H1 (cell line): ENCODE data around the gene FAM76A. TPM values are rescaled to one million over a fixed set of nuclear protein-coding genes. Genes with fewer than 3 reads are reported as not detected.
"Not testable (repeated sequence)": the region's sequence is repeated elsewhere in the genome, so short reads cannot be mapped to it uniquely, and the experiment has no call there.

ENCODE experiments used
- CTCF ChIA-PET: fragments of 300-600 bp; sonication (Branson Sonifier 250); formaldehyde crosslinking; loops from one replicate; lab custom pipeline; 2021; ENCODE audit not compliant: partially characterized antibody; lab: Charles Lee
- POLR2A ChIA-PET: fragments of 300-600 bp; sonication (Branson Sonifier 250); formaldehyde crosslinking; loops from one replicate; lab custom pipeline; 2021; ENCODE audit warnings: inconsistent platforms; ENCODE audit not compliant: partially characterized antibody; lab: Charles Lee
- DNase-seq, 2 experiments: peaks; one replicate each; pipeline versions ENCODE4 v3.0.0 to v3.0.0-alpha.2; 2010 to 2022; ENCODE audit warnings: low spot score in 2 of 2, low read depth in 1 of 2, mixed read lengths in 1 of 2
- FAIRE-seq: peaks from 2 replicates; lab custom pipeline; 2011; peaks lifted over from hg19 to GRCh38; lab: Jason Lieb, UNC
- H2AFZ ChIP-seq: 2 replicates; pipeline ENCODE4 v1.8.1; 2012; ENCODE audit warnings: low read length, inconsistent platforms
- H2AK5ac ChIP-seq: 2 replicates; pipeline ENCODE4 v1.6.1; 2013; ENCODE audit warnings: low read depth, low read length
- H2BK120ac ChIP-seq: replicated peaks from 2 replicates; pipeline ENCODE3; 2013; ENCODE audit warnings: low read depth, low read length, inconsistent platforms
- H2BK12ac ChIP-seq: 2 replicates; pipeline ENCODE4 v1.6.1; 2013; ENCODE audit warnings: low read depth, low read length
- H2BK15ac ChIP-seq: 2 replicates; pipeline ENCODE4 v1.6.1; 2013; ENCODE audit warnings: low read length
- H2BK20ac ChIP-seq: 2 replicates; pipeline ENCODE4 v1.6.1; 2013; ENCODE audit warnings: low read length
- H2BK5ac ChIP-seq: 2 replicates; pipeline ENCODE4 v1.6.1; 2013; ENCODE audit warnings: low read depth, low read length
- H3K14ac ChIP-seq: 2 replicates; pipeline ENCODE4 v1.6.1; 2013; ENCODE audit warnings: inconsistent platforms; ENCODE audit not compliant: insufficient read length
- H3K18ac ChIP-seq: 2 replicates; pipeline ENCODE4 v1.6.1; 2013; ENCODE audit warnings: low read length; ENCODE audit errors: extremely low read depth
- H3K23ac ChIP-seq: 2 replicates; pipeline ENCODE4 v1.6.1; 2013; ENCODE audit warnings: inconsistent platforms; ENCODE audit not compliant: insufficient read length
- H3K23me2 ChIP-seq: 2 replicates; pipeline ENCODE4 v1.6.1; 2013; ENCODE audit warnings: low read depth, low read length
- H3K27ac ChIP-seq: 2 replicates; pipeline ENCODE4 v1.6.1; 2011; ENCODE audit warnings: low read depth, low read length, inconsistent platforms
- H3K27me3 ChIP-seq, 4 experiments: replicated peaks in 1 of 4; 1 replicate in 1 of 4; 2 replicates in 3 of 4; pipeline versions ENCODE4 v1.6.1 to v1.8.1; 2011 to 2013; ENCODE audit warnings: low read length in 3 of 4, mild to moderate bottlenecking in 3 of 4, inconsistent platforms in 2 of 4, mixed read lengths in 2 of 4, moderate library complexity in 1 of 4; ENCODE audit not compliant: control insufficient read depth in 3 of 4, insufficient read depth in 3 of 4; ENCODE audit errors: extremely low read depth in 1 of 4
- H3K36me3 ChIP-seq, 4 experiments: 2 replicates each; pipeline versions ENCODE4 v1.6.1 to v1.8.1; 2011 to 2013; ENCODE audit warnings: mild to moderate bottlenecking in 4 of 4, low read length in 3 of 4, moderate library complexity in 2 of 4, control low read depth in 1 of 4, inconsistent platforms in 1 of 4; ENCODE audit not compliant: insufficient read depth in 4 of 4, control insufficient read depth in 2 of 4
- H3K4ac ChIP-seq: replicated peaks from 2 replicates; pipeline ENCODE3; 2013; ENCODE audit warnings: low read length, low read depth, mixed read lengths, inconsistent platforms; ENCODE audit not compliant: insufficient read length
- H3K4me1 ChIP-seq, 4 experiments: replicated peaks in 1 of 4; 1 replicate in 1 of 4; 2 replicates in 3 of 4; pipeline versions ENCODE4 v1.6.1 to v1.8.1; 2011 to 2013; ENCODE audit warnings: low read length in 3 of 4, inconsistent platforms in 2 of 4, mixed read lengths in 1 of 4; ENCODE audit not compliant: insufficient read depth in 4 of 4, control insufficient read depth in 3 of 4
- H3K4me2 ChIP-seq, 2 experiments: 2 replicates each; pipeline versions ENCODE4 v1.6.1 to v1.8.1; 2011 to 2013; ENCODE audit warnings: low read depth in 2 of 2, low read length in 2 of 2, control low read depth in 1 of 2, inconsistent platforms in 1 of 2, mild to moderate bottlenecking in 1 of 2; ENCODE audit not compliant: insufficient read depth in 1 of 2
- H3K4me3 ChIP-seq, 4 experiments: fragments of 200-600, 300-600 bp in 1 of 4; sonication (generic), shearing (Covaris generic), sonication (Bioruptor Twin) in 1 of 4; 2 replicates each; pipeline versions ENCODE4 v1.5.1 to v1.8.1; 2011 to 2016; ENCODE audit warnings: low read length in 4 of 4, low read depth in 3 of 4, control low read depth in 2 of 4, inconsistent platforms in 2 of 4, mild to moderate bottlenecking in 2 of 4, mixed read lengths in 1 of 4, moderate library complexity in 1 of 4; ENCODE audit not compliant: insufficient read depth in 2 of 4; ENCODE audit errors: extremely low read depth in 1 of 4
- H3K56ac ChIP-seq: replicated peaks from 2 replicates; pipeline ENCODE3; 2013; ENCODE audit warnings: low read depth, mild to moderate bottlenecking, mixed read lengths, low read length, inconsistent platforms; ENCODE audit not compliant: insufficient read length
- H3K79me1 ChIP-seq: 2 replicates; pipeline ENCODE4 v1.6.1; 2013; ENCODE audit warnings: low read depth, low read length, control low read depth
- H3K79me2 ChIP-seq, 2 experiments: 2 replicates each; pipeline versions ENCODE4 v1.6.1 to v1.8.1; 2012 to 2013; ENCODE audit warnings: low read length in 2 of 2, mild to moderate bottlenecking in 2 of 2, inconsistent platforms in 1 of 2; ENCODE audit not compliant: insufficient read depth in 2 of 2, control insufficient read depth in 1 of 2
- H3K9ac ChIP-seq, 4 experiments: replicated peaks in 1 of 4; 1 replicate in 1 of 4; 2 replicates in 3 of 4; pipeline versions ENCODE4 v1.6.1 to v1.8.1; 2011 to 2013; ENCODE audit warnings: low read depth in 3 of 4, low read length in 3 of 4, control low read depth in 2 of 4, mild to moderate bottlenecking in 2 of 4, moderate library complexity in 2 of 4, inconsistent platforms in 1 of 4; ENCODE audit errors: extremely low read depth in 1 of 4
- H3K9me3 ChIP-seq, 2 experiments: 2 replicates each; pipeline versions ENCODE4 v1.6.1 to v1.8.1; 2012 to 2013; ENCODE audit warnings: mild to moderate bottlenecking in 2 of 2, moderate library complexity in 2 of 2, control low read depth in 1 of 2, inconsistent platforms in 1 of 2, low read depth in 1 of 2, low read length in 1 of 2, mixed read lengths in 1 of 2; ENCODE audit not compliant: insufficient read depth in 2 of 2
- H4K20me1 ChIP-seq, 2 experiments: replicated peaks in 1 of 2; 2 replicates each; pipeline versions ENCODE3 to v1.8.1; 2011 to 2013; ENCODE audit warnings: inconsistent platforms in 2 of 2, low read length in 2 of 2, mild to moderate bottlenecking in 1 of 2; ENCODE audit not compliant: insufficient read depth in 2 of 2, control insufficient read depth in 1 of 2
- H4K5ac ChIP-seq: 2 replicates; pipeline ENCODE4 v1.6.1; 2013; ENCODE audit warnings: low read length, low read depth, mixed read lengths, inconsistent platforms; ENCODE audit not compliant: insufficient read length
- H4K8ac ChIP-seq: 2 replicates; pipeline ENCODE4 v1.8.0; 2013; ENCODE audit warnings: mild to moderate bottlenecking, moderate library complexity, low read length, inconsistent platforms; ENCODE audit not compliant: insufficient read depth; ENCODE audit errors: extremely low read depth
- H4K91ac ChIP-seq: replicated peaks from 2 replicates; pipeline ENCODE3; 2013; ENCODE audit warnings: low read length, mixed read lengths, inconsistent platforms; ENCODE audit not compliant: insufficient read length
- WGBS, 2 experiments: shearing (Covaris generic) in 1 of 2; methylation state at CpG; one replicate each; pipeline versions ENCODE4 v1.1.6 to v1.1.7; 2013 to 2015; ENCODE audit warnings: low lambda C conversion rate in 2 of 2, mixed read lengths in 2 of 2, inconsistent platforms in 1 of 2, low coverage in 1 of 2, missing lambda C conversion rate in 1 of 2; ENCODE audit not compliant: insufficient replicate concordance in 2 of 2, insufficient coverage in 1 of 2, insufficient read length in 1 of 2; ENCODE audit errors: extremely low coverage in 1 of 2, missing lambda C conversion rate in 1 of 2; 5-methylcytosine and 5-hydroxymethylcytosine counted together
- polyA plus RNA-seq, 7 experiments: library from polyadenylated mRNA; depleted of rRNA in 3 of 7; stranded (reverse) in 5 of 7; unstranded in 2 of 7; fragments of >200 nt in 5 of 7; fragments of 200-250 nt in 2 of 7; gene quantifications; 1 replicate in 5 of 7; 2 replicates in 1 of 7; 4 replicates in 1 of 7; pipeline versions ENCODE4 v1.2.1 to v1.2.3, GENCODE V29; 2011 to 2013; ENCODE audit warnings: missing spikeins in 2 of 7, mixed read lengths in 2 of 7
- total RNA-seq: library from RNA; stranded (reverse); fragmentation: NEBNext Ultra II Directional; extraction: Animal tissue kit (Norgen Biotek cat#: 25700); gene quantifications from 2 replicates; pipeline ENCODE4 v1.2.1, GENCODE V29; 2021

FAM76A gene
- total and polyA plus RNA-seq, 2 of the 8 experiments (the other 6 are each of a cell fraction or from before 2014, with no cell fraction given) = 3.4 to 16.2 TPM

GRCh38 chr1:27790270-27790669 is 64.5 kb downstream of the FAM76A start:
- H2BK120ac ChIP-seq, H4K8ac ChIP-seq, H3K4me2 ChIP-seq, CTCF ChIA-PET, H3K56ac ChIP-seq, H4K20me1 ChIP-seq, H3K79me1 ChIP-seq, H4K91ac ChIP-seq, H3K36me3 ChIP-seq, H4K5ac ChIP-seq, H3K79me2 ChIP-seq, FAIRE-seq, H2BK20ac ChIP-seq, H3K4me3 ChIP-seq, H2AK5ac ChIP-seq, H3K23me2 ChIP-seq, H3K4me1 ChIP-seq, H2BK15ac ChIP-seq, H3K14ac ChIP-seq, H3K9me3 ChIP-seq, H2AFZ ChIP-seq, H3K4ac ChIP-seq, POLR2A ChIA-PET, H3K18ac ChIP-seq, H3K23ac ChIP-seq, H3K27ac ChIP-seq, H2BK5ac ChIP-seq, H3K9ac ChIP-seq, DNase-seq, H2BK12ac ChIP-seq, H3K27me3 ChIP-seq: not testable (repeated sequence)
- 91% methylated on average over 3 of the region's 3 CpGs; no CpG with 5 or more reads in 1 of the 2 experiments for WGBS, 2 experiments
